Measurements from ENCODE around the gene LDLRAD3. TPM values are rescaled to one million over a fixed set of nuclear protein-coding genes. Genes with fewer than 3 reads are reported as not detected.

LDLRAD3 gene
- total RNA-seq, 1 experiment from 2014 or later = not detected

- Histone ChIP-seq H3K4me3 (ENCODE audit: low read length) (no peak overlapping the region), H3K4me1 (ENCODE audit: low read length) (no peaks in the 10 kb centered on the region), H3K9me2 (replicated peaks; ENCODE audit: insufficient read depth, low read length) (no peaks in the 10 kb centered on the region), H3K9ac (ENCODE audit: low read length) (no peak overlapping the region), H3K9me3 (ENCODE audit: low read length) (no peaks in the 10 kb centered on the region), H3K27ac (ENCODE audit: low read length) (no peak overlapping the region), H3K4me2 (ENCODE audit: low read depth, low read length, poor library complexity, severe bottlenecking) (no peak overlapping the region), H3K27me3 (ENCODE audit: low read length) (no peaks in the 10 kb centered on the region), H3K79me2 (ENCODE audit: low read length) (no peaks in the 10 kb centered on the region), H3K36me3 (ENCODE audit: insufficient read depth, low read length) (no peaks in the 10 kb centered on the region), H2AFZ (ENCODE audit: low read length) (no peak overlapping the region), H4K20me1 (ENCODE audit: insufficient read depth, low read depth, low read length) (no peaks in the 10 kb centered on the region)
- no peak for DNase-seq
These were observed 79.0 kb downstream of the LDLRAD3 start for GRCh38 chr11:36022882-36023281.

- no peak for DNase-seq
- no peak overlapping the region for H3K27ac ChIP-seq (ENCODE audit: low read length)
- no peaks in the 10 kb centered on the region for H3K9me3 ChIP-seq (ENCODE audit: low read length)
- no peak overlapping the region for H3K4me2 ChIP-seq (ENCODE audit: low read depth, low read length, poor library complexity, severe bottlenecking)
- no peaks in the 10 kb centered on the region for H3K36me3 ChIP-seq (ENCODE audit: insufficient read depth, low read length)
- H3K9me2 ChIP-seq (replicated peaks; ENCODE audit: insufficient read depth, low read length) = no peaks in the 10 kb centered on the region
- no peaks in the 10 kb centered on the region for H3K79me2 ChIP-seq (ENCODE audit: low read length)
- H4K20me1 ChIP-seq (ENCODE audit: insufficient read depth, low read depth, low read length) = no peaks in the 10 kb centered on the region
- H3K9ac ChIP-seq (ENCODE audit: low read length) = no peak overlapping the region
- no peak overlapping the region for H2AFZ ChIP-seq (ENCODE audit: low read length)
- H3K4me3 ChIP-seq (ENCODE audit: low read length) = no peak overlapping the region
- no peaks in the 10 kb centered on the region for H3K4me1 ChIP-seq (ENCODE audit: low read length)
- H3K27me3 ChIP-seq (ENCODE audit: low read length) = no peaks in the 10 kb centered on the region
These were observed 80.1 kb downstream of the LDLRAD3 start for GRCh38 chr11:36023922-36024321.

GRCh38 chr11:36024716-36025115, 80.9 kb downstream of the LDLRAD3 start:
- Histone ChIP-seq H3K27me3 (ENCODE audit: low read length) (no peaks in the 10 kb centered on the region), H3K4me1 (ENCODE audit: low read length) (no peaks in the 10 kb centered on the region), H3K9ac (ENCODE audit: low read length) (no peak overlapping the region), H2AFZ (ENCODE audit: low read length) (no peak overlapping the region), H3K79me2 (ENCODE audit: low read length) (no peaks in the 10 kb centered on the region), H3K4me2 (ENCODE audit: low read depth, low read length, poor library complexity, severe bottlenecking) (no peak overlapping the region), H4K20me1 (ENCODE audit: insufficient read depth, low read depth, low read length) (no peaks in the 10 kb centered on the region), H3K9me2 (replicated peaks; ENCODE audit: insufficient read depth, low read length) (no peaks in the 10 kb centered on the region), H3K9me3 (ENCODE audit: low read length) (no peaks in the 10 kb centered on the region), H3K4me3 (ENCODE audit: low read length) (no peak overlapping the region), H3K36me3 (ENCODE audit: insufficient read depth, low read length) (no peaks in the 10 kb centered on the region), H3K27ac (ENCODE audit: low read length) (no peak overlapping the region)
- no peak for DNase-seq

GRCh38 chr11:36026315-36026968, 82.6 kb downstream of the LDLRAD3 start:
- Histone ChIP-seq H3K9ac (ENCODE audit: low read length) (no peak overlapping the region), H3K9me3 (ENCODE audit: low read length) (no peaks in the 10 kb centered on the region), H3K4me3 (ENCODE audit: low read length) (no peak overlapping the region), H3K79me2 (ENCODE audit: low read length) (no peaks in the 10 kb centered on the region), H3K27ac (ENCODE audit: low read length) (no peak overlapping the region), H3K9me2 (replicated peaks; ENCODE audit: insufficient read depth, low read length) (no peaks in the 10 kb centered on the region), H4K20me1 (ENCODE audit: insufficient read depth, low read depth, low read length) (no peaks in the 10 kb centered on the region), H2AFZ (ENCODE audit: low read length) (no peak overlapping the region), H3K4me2 (ENCODE audit: low read depth, low read length, poor library complexity, severe bottlenecking) (no peak overlapping the region), H3K36me3 (ENCODE audit: insufficient read depth, low read length) (no peaks in the 10 kb centered on the region), H3K27me3 (ENCODE audit: low read length) (no peaks in the 10 kb centered on the region), H3K4me1 (ENCODE audit: low read length) (no peaks in the 10 kb centered on the region)
- DNase-seq = no peak

- no peak overlapping the region for H3K9ac ChIP-seq (ENCODE audit: low read length)
- H3K4me3 ChIP-seq (ENCODE audit: low read length) = no peak overlapping the region
- H3K27ac ChIP-seq (ENCODE audit: low read length) = no peak overlapping the region
- H3K27me3 ChIP-seq (ENCODE audit: low read length) = no peaks in the 10 kb centered on the region
- H3K4me2 ChIP-seq (ENCODE audit: low read depth, low read length, poor library complexity, severe bottlenecking) = no peak overlapping the region
- no peaks in the 10 kb centered on the region for H3K79me2 ChIP-seq (ENCODE audit: low read length)
- H3K4me1 ChIP-seq (ENCODE audit: low read length) = no peaks in the 10 kb centered on the region
- H2AFZ ChIP-seq (ENCODE audit: low read length) = no peak overlapping the region
- H3K9me2 ChIP-seq (replicated peaks; ENCODE audit: insufficient read depth, low read length) = no peaks in the 10 kb centered on the region
- H4K20me1 ChIP-seq (ENCODE audit: insufficient read depth, low read depth, low read length) = no peaks in the 10 kb centered on the region
- no peak for DNase-seq
- no peaks in the 10 kb centered on the region for H3K9me3 ChIP-seq (ENCODE audit: low read length)
- no peaks in the 10 kb centered on the region for H3K36me3 ChIP-seq (ENCODE audit: insufficient read depth, low read length)
These were observed 83.9 kb downstream of the LDLRAD3 start for GRCh38 chr11:36027731-36028130.

- Histone ChIP-seq H3K4me3 (ENCODE audit: low read length) (no peak overlapping the region), H3K9me2 (replicated peaks; ENCODE audit: insufficient read depth, low read length) (no peaks in the 10 kb centered on the region), H3K27ac (ENCODE audit: low read length) (no peak overlapping the region), H3K79me2 (ENCODE audit: low read length) (no peaks in the 10 kb centered on the region), H3K36me3 (ENCODE audit: insufficient read depth, low read length) (no peaks in the 10 kb centered on the region), H3K9me3 (ENCODE audit: low read length) (no peaks in the 10 kb centered on the region), H3K4me2 (ENCODE audit: low read depth, low read length, poor library complexity, severe bottlenecking) (no peak overlapping the region), H3K27me3 (ENCODE audit: low read length) (no peaks in the 10 kb centered on the region), H3K4me1 (ENCODE audit: low read length) (no peaks in the 10 kb centered on the region), H4K20me1 (ENCODE audit: insufficient read depth, low read depth, low read length) (no peaks in the 10 kb centered on the region), H3K9ac (ENCODE audit: low read length) (no peak overlapping the region), H2AFZ (ENCODE audit: low read length) (no peak overlapping the region)
- DNase-seq = no peak
These were observed 85.8 kb downstream of the LDLRAD3 start for GRCh38 chr11:36029616-36030015.

GRCh38 chr11:36030731-36031281, 86.9 kb downstream of the LDLRAD3 start:
- Histone ChIP-seq H3K4me2 (ENCODE audit: low read depth, low read length, poor library complexity, severe bottlenecking) (no peak overlapping the region), H4K20me1 (ENCODE audit: insufficient read depth, low read depth, low read length) (no peaks in the 10 kb centered on the region), H2AFZ (ENCODE audit: low read length) (no peak overlapping the region), H3K27ac (ENCODE audit: low read length) (no peak overlapping the region), H3K9ac (ENCODE audit: low read length) (no peak overlapping the region), H3K9me3 (ENCODE audit: low read length) (no peaks in the 10 kb centered on the region), H3K4me1 (ENCODE audit: low read length) (no peaks in the 10 kb centered on the region), H3K79me2 (ENCODE audit: low read length) (no peaks in the 10 kb centered on the region), H3K36me3 (ENCODE audit: insufficient read depth, low read length) (no peaks in the 10 kb centered on the region), H3K4me3 (ENCODE audit: low read length) (no peak overlapping the region), H3K27me3 (ENCODE audit: low read length) (no peaks in the 10 kb centered on the region), H3K9me2 (replicated peaks; ENCODE audit: insufficient read depth, low read length) (no peaks in the 10 kb centered on the region)
- DNase-seq = no peak

GRCh38 chr11:36033082-36033751, 89.4 kb downstream of the LDLRAD3 start:
- Histone ChIP-seq H3K27me3 (ENCODE audit: low read length) (no peaks in the 10 kb centered on the region), H3K79me2 (ENCODE audit: low read length) (no peaks in the 10 kb centered on the region), H3K4me2 (ENCODE audit: low read depth, low read length, poor library complexity, severe bottlenecking) (no peak overlapping the region), H3K27ac (ENCODE audit: low read length) (no peak overlapping the region), H3K9ac (ENCODE audit: low read length) (no peak overlapping the region), H3K36me3 (ENCODE audit: insufficient read depth, low read length) (no peaks in the 10 kb centered on the region), H3K4me1 (ENCODE audit: low read length) (no peaks in the 10 kb centered on the region), H3K4me3 (ENCODE audit: low read length) (no peak overlapping the region), H3K9me3 (ENCODE audit: low read length) (no peaks in the 10 kb centered on the region), H2AFZ (ENCODE audit: low read length) (no peak overlapping the region), H3K9me2 (replicated peaks; ENCODE audit: insufficient read depth, low read length) (no peaks in the 10 kb centered on the region), H4K20me1 (ENCODE audit: insufficient read depth, low read depth, low read length) (no peaks in the 10 kb centered on the region)
- no peak for DNase-seq

Data from Karpas-422 (cell line).